Heart left ventricle (tissue), 13 donors: ENCODE data around the gene TEDC2.

Experiments
- CTCF ChIP-seq, 12 donors: fragments of 200-600 bp; sonication (generic) in 4 of 12; IDR thresholded peaks; one replicate each; pipeline versions ENCODE4 v1.5.0 to v1.8.0; 2018 to 2022; ENCODE audit warnings: antibody characterized with exemption in 12 of 12, mild to moderate bottlenecking in 5 of 12
- POLR2A ChIP-seq, 2 donors: fragments of 450-650 bp; IDR thresholded peaks; one replicate each; pipeline ENCODE4 v1.6.1; 2017; ENCODE audit warnings: antibody characterized with exemption in 2 of 2, mild to moderate bottlenecking in 2 of 2, moderate library complexity in 2 of 2
- donor health status: ischemic (EF 13 %, LVEDD 7.1; RV severe dilation, severe dysfunction).
- donor health status: DM: no; HTN: yes; CAD: no.
- donor health status: DM: no; HTN: no; CAD: no.
- donor health status: ischemic (EF 25% LVEDD 6.9; RV normal size, moderate dysfunction).
- donor health status: ischemic (EF 25% LVEDD 5.7; RV mildly dilated, moderate dysfunction).
- donor health status: ischemic (EF 35%, LVEDD 5.7; RV mildly dilated, moderate dysfunction).
- donor health status: nonischemic (EF 11% LVEDD 7.7; RV severe dilation, severe dysfunction).
- donor health status: DM: yes; HTN: yes; CAD: no.
- donor health status: PGD.
- donor health status: ischemic (EF 29% LVEDD 5.4; RV normal size, mild dysfunction).
- donor health status: nonischemic (EF 23%, LVEDD 6.1; RV moderate dilation, normal function).

- no peak for TF ChIP-seq CTCF (IDR thresholded peaks at IDR 0.05)
- no peak for TF ChIP-seq POLR2A (IDR thresholded peaks at IDR 0.05)
Measured at GRCh38 chr16:2460391-2460713, 443 bp downstream of the TEDC2 start.
